Measurements from ENCODE around the gene MYO3B.

The MYO3B gene

DNA sequence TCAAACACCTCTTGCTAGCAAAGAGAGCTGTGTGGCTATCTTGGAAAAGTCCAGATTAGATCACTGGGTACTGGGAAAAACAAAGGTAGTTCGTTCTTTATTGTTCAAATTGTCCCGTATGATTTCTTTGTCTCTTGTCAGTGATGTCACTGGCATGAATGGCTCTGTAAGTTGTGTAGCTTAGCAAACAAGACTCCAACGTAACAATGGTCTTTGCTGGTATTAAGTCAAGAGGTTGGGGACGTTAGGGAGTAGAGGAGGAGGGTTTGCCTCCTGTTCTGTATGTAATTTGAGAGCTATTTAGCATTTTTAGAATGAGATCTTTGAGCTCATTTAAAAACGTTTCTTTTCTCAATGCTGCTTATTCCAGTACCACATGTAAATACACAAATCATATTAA lies 320.7 kb downstream of the MYO3B start:
- DNase-seq (ENCODE audit: low read depth), result no peak
- TF ChIP-seq, protein P1, sequence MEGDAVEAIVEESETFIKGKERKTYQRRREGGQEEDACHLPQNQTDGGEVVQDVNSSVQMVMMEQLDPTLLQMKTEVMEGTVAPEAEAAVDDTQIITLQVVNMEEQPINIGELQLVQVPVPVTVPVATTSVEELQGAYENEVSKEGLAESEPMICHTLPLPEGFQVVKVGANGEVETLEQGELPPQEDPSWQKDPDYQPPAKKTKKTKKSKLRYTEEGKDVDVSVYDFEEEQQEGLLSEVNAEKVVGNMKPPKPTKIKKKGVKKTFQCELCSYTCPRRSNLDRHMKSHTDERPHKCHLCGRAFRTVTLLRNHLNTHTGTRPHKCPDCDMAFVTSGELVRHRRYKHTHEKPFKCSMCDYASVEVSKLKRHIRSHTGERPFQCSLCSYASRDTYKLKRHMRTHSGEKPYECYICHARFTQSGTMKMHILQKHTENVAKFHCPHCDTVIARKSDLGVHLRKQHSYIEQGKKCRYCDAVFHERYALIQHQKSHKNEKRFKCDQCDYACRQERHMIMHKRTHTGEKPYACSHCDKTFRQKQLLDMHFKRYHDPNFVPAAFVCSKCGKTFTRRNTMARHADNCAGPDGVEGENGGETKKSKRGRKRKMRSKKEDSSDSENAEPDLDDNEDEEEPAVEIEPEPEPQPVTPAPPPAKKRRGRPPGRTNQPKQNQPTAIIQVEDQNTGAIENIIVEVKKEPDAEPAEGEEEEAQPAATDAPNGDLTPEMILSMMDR (conservative IDR thresholded peaks at IDR 0.05; ENCODE audit: low read depth, low read length), result no peak
- H3K4me3 ChIP-seq (ENCODE audit: low read length), result no peak overlapping the region

DNA sequence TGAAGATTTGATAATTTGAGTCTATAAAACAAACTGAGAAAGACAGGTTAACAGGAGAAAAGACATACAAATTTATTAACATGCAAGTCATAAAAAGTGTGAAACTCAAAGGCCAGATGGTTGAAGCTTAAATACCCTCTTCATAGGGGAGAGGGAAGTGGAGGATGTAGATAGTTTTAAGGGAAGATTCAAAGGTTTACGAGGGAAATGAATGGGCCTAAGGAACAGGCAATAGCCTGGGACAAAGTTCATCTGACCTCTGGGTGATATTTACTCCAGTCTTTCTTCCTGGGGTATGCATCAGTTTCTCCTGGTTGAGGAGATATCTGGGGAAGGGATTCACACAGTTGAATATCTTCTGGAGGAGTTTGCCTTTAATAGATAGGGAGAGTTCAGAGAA lies 322.2 kb downstream of the MYO3B start:
- H3K4me3 ChIP-seq (ENCODE audit: low read length), result no peak overlapping the region
- TF ChIP-seq, protein P1 (conservative IDR thresholded peaks at IDR 0.05; ENCODE audit: low read depth, low read length), result no peak
- DNase-seq (ENCODE audit: low read depth), result no peak

DNA sequence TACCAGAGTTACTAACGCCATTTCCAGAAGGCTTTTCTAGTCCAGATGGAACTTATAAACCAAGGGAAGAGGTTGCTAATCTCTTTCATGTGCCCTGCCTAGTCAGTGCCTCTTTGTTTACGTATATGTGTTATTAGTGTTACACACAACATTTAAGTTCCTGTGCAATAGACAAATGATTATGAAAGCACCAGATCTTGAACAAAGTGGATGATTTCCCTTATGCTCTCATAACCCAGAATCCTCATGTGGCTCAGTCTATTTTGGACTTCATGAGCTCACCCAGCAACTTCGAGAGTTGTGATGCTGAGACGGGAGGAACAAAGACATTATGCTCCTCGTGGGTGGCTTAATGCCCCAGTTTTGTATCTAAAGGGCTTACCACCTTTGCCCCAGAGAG lies 322.8 kb downstream of the MYO3B start:
- TF ChIP-seq, protein P1 (conservative IDR thresholded peaks at IDR 0.05; ENCODE audit: low read depth, low read length), result no peak
- DNase-seq (ENCODE audit: low read depth), result peak; percentile 4
- no peak overlapping the region for H3K4me3 ChIP-seq (ENCODE audit: low read length)

DNA sequence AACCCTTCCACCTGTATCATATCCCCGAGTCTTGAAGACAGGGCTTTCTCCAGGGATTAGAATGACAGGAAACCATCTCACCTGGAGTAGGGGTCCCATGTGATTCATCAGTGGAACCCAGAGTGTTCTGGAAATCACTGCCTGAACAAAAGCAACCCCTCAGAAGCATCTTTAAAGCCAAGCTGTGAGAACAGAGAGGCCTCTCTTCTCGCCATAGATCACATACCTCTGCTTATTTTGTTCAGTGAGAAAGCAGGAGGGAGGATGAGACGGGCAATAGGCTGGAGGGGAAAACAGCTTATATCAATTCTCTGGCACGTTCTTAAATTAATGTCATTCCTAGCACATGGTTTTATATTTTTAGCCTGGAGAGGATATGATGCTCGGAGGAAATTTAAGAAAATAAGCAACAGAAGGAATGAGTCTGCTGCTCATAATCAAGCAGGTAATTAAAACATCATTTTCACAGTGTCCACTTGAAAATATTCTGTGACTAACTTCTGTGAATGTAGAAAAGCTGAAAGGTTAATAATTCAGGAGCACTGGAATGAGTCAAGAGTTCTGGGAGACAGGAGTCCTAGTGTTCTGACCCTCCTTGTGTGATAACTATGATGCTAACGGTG lies 323.6 kb downstream of the MYO3B start:
- TF ChIP-seq, protein P1 (conservative IDR thresholded peaks at IDR 0.05; ENCODE audit: low read depth, low read length), result no peak
- no peak for DNase-seq (ENCODE audit: low read depth)
- no peak overlapping the region for H3K4me3 ChIP-seq (ENCODE audit: low read length)

DNA sequence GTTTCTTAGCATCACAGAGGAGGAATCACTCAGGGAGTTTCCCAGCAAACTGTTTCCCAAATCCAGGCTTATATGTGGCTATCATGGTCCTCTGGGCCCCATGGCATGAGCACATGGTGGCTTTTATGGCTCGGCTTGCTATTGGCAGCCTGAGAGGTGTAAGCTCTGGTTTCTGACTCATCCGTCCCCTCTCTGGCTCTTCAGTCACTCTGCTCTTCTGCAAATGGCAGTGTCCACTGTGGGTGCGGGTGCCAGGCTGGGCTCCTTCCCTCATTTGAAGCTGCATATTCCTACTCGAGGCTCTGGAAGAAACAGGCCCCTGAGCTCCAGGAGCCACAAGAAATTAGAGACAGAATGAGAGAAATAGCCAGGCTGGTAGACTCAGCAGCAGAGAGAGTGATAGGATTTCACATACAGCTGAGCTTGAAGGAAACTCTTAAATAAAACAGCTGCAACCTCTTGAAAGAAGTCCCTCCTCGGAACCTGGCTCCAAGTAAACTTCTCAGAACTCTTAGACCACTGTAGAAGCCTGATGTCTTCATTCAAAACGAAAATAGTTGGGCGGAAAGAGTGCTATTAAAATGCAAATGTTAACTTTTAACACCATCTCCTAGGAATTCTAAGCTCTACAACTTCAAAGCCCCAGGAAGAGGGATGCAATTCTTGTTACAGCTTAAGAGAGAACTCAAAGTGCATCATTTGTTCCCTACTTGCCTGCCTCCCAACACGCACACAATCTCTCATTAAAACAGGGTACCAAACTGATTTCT lies 324.6 kb downstream of the MYO3B start:
- no peak overlapping the region for H3K4me3 ChIP-seq (ENCODE audit: low read length)
- no peak for DNase-seq (ENCODE audit: low read depth)
- TF ChIP-seq, protein P1 (conservative IDR thresholded peaks at IDR 0.05; ENCODE audit: low read depth, low read length), result no peak

DNA sequence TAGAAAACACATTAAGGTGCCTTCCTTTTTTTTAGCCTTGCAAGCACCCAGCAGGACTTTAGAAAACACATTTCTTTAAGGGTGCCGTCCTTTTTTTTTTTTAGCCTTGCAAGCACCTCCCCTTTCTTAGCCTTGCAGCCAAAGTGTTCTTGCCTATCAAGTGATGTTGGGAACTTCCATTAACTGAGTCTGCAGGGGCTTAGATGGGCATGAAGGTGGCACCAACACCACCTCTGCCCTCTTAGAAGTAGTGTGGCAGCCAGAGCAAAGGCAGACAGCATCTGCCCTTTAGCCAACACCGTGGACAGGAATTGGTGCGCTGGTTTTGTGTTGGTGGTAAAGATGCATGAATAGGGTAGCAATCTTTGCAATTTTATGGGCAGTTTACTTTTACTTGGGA lies 325.6 kb downstream of the MYO3B start:
- TF ChIP-seq, protein P1 (conservative IDR thresholded peaks at IDR 0.05; ENCODE audit: low read depth, low read length), result no peak
- H3K4me3 ChIP-seq (ENCODE audit: low read length), result no peak overlapping the region
- DNase-seq (ENCODE audit: low read depth), result no peak

Data from retinal pigment epithelial cell (primary cell).